Islet of Langerhans (tissue), 1 donor: Measurements from ENCODE around the gene EPN1.
"Not testable (repeated sequence)": the region's sequence is repeated elsewhere in the genome, so short reads cannot be mapped to it uniquely, and the experiment has no call there.

Source experiments
- FAIRE-seq: peaks from one replicate; lab custom pipeline; 2011; peaks lifted over from hg19 to GRCh38; lab: Jason Lieb, UNC

EPN1 gene

GRCh38 chr19:55720214-55720746, 45.3 kb downstream of the EPN1 start:
- no peak for FAIRE-seq

- no peak for FAIRE-seq
Observed at GRCh38 chr19:55720801-55721200, 45.8 kb downstream of the EPN1 start.

- no peak for FAIRE-seq
Observed at GRCh38 chr19:55723491-55723890, 48.5 kb downstream of the EPN1 start.

- FAIRE-seq, result not testable (repeated sequence)
Observed at GRCh38 chr19:55730378-55730777, 55.4 kb downstream of the EPN1 start.

- FAIRE-seq, result no peak
Observed at GRCh38 chr19:55738302-55738701, 63.3 kb downstream of the EPN1 start, which contains the start of gene NLRP9. TSS of gene NLRP9 (minus strand) at chr19:55738402. CDS start at chr19:55738374, 28 bp downstream.

- no peak for FAIRE-seq
Observed at GRCh38 chr19:55750715-55751114, 75.7 kb downstream of the EPN1 start.

GRCh38 chr19:55753401-55753800, 78.4 kb downstream of the EPN1 start:
- FAIRE-seq, result no peak

GRCh38 chr19:55756808-55757207, 81.8 kb downstream of the EPN1 start:
- not testable (repeated sequence) for FAIRE-seq

- FAIRE-seq, result not testable (repeated sequence)
Observed at GRCh38 chr19:55758797-55759196, 83.8 kb downstream of the EPN1 start, which contains the start of gene RFPL4A. TSS of gene RFPL4A (plus strand) at chr19:55759097. CDS start at chr19:55761801, 2,704 bp downstream.
